Nephron progenitor cell (in vitro differentiated cells): ENCODE results near the gene SMIM24.

Source experiments
- DNase-seq: peaks from one replicate; pipeline ENCODE4 v3.0.0; 2021
- H3K27ac Mint-ChIP-seq: 2 replicates; pipeline ENCODE4 v1.8.0; 2021; ENCODE audit warnings: mild to moderate bottlenecking, moderate library complexity, mixed read lengths
- H3K27me3 Mint-ChIP-seq: 2 replicates; pipeline ENCODE4 v1.8.0; 2021; ENCODE audit warnings: mild to moderate bottlenecking, low read depth, mixed read lengths; ENCODE audit not compliant: poor library complexity
- H3K36me3 Mint-ChIP-seq: 2 replicates; pipeline ENCODE4 v1.8.0; 2021; ENCODE audit warnings: low read depth, mixed read lengths
- H3K4me1 Mint-ChIP-seq: 2 replicates; pipeline ENCODE4 v1.8.0; 2021; ENCODE audit warnings: mixed read lengths
- H3K4me3 Mint-ChIP-seq: 2 replicates; pipeline ENCODE4 v1.8.0; 2021; ENCODE audit warnings: mild to moderate bottlenecking, moderate library complexity, mixed read lengths
- H3K9me3 Mint-ChIP-seq: 2 replicates; pipeline ENCODE4 v1.8.0; 2021; ENCODE audit warnings: mild to moderate bottlenecking, moderate library complexity, mixed read lengths
- CTCF ChIP-seq: fragments of 200-600 bp; sonication (generic); IDR thresholded peaks from 2 replicates; pipeline ENCODE4 v1.5.0; 2021; ENCODE audit warnings: antibody characterized with exemption

SMIM24 gene

GRCh38 chr19:3516675-3517207 is 36.4 kb upstream of the SMIM24 start:
- no peak for TF ChIP-seq CTCF
- Mint-ChIP-seq H3K4me3 (no peak overlapping the region), H3K36me3 (peaks cover 9% of the 10 kb centered on the region), H3K4me1 (peaks cover 53% of the 10 kb centered on the region), H3K27ac (no peak overlapping the region), H3K27me3 (no peaks in the 10 kb centered on the region), H3K9me3 (no peaks in the 10 kb centered on the region)
- DNase-seq, result no peak

GRCh38 chr19:3515891-3516422 is 35.6 kb upstream of the SMIM24 start:
- no peak for TF ChIP-seq CTCF
- H3K36me3 Mint-ChIP-seq, result peaks cover 2% of the 10 kb centered on the region
- peak overlapping the region; percentile 74 for H3K27ac Mint-ChIP-seq
- no peaks in the 10 kb centered on the region for H3K9me3 Mint-ChIP-seq
- peaks cover 57% of the 10 kb centered on the region for H3K4me1 Mint-ChIP-seq
- no peaks in the 10 kb centered on the region for H3K27me3 Mint-ChIP-seq
- no peak overlapping the region for H3K4me3 Mint-ChIP-seq
- no peak for DNase-seq

- Mint-ChIP-seq H3K27me3 (no peaks in the 10 kb centered on the region), H3K9me3 (no peaks in the 10 kb centered on the region), H3K27ac (peak overlapping the region; percentile 64), H3K4me1 (peaks cover 61% of the 10 kb centered on the region), H3K36me3 (peaks cover 2% of the 10 kb centered on the region), H3K4me3 (no peak overlapping the region)
- no peak for TF ChIP-seq CTCF
- DNase-seq, result no peak
These were observed 34.6 kb upstream of the SMIM24 start for GRCh38 chr19:3514930-3515329.

GRCh38 chr19:3513229-3514140 is 33.2 kb upstream of the SMIM24 start:
- Mint-ChIP-seq H3K4me3 (no peak overlapping the region), H3K27me3 (peaks cover 3% of the 10 kb centered on the region), H3K9me3 (no peaks in the 10 kb centered on the region), H3K27ac (peak overlapping the region; percentile 61), H3K36me3 (peaks cover 13% of the 10 kb centered on the region), H3K4me1 (peaks cover 70% of the 10 kb centered on the region)
- no peak for TF ChIP-seq CTCF
- DNase-seq, result no peak

- peaks cover 3% of the 10 kb centered on the region for H3K27me3 Mint-ChIP-seq
- H3K4me1 Mint-ChIP-seq, result peaks cover 71% of the 10 kb centered on the region
- TF ChIP-seq CTCF, result no peak
- no peak overlapping the region for H3K4me3 Mint-ChIP-seq
- H3K27ac Mint-ChIP-seq, result no peak overlapping the region
- DNase-seq, result no peak
- no peaks in the 10 kb centered on the region for H3K9me3 Mint-ChIP-seq
- H3K36me3 Mint-ChIP-seq, result peaks cover 13% of the 10 kb centered on the region
These were observed 32.4 kb upstream of the SMIM24 start for GRCh38 chr19:3512562-3513228.
